ENCODE results near the gene CBX8.
A peak's percentile ranks its signal among the peaks of the same experiment; 100 is the strongest.
"Not testable (repeated sequence)": the region's sequence is repeated elsewhere in the genome, so short reads cannot be mapped to it uniquely, and the experiment has no call there.

The CBX8 gene

GRCh38 chr17:79776376-79777119 lies 20.3 kb downstream of the CBX8 start:
- no peak overlapping the region for H3K27ac ChIP-seq

GRCh38 chr17:79775632-79776031 lies 21.2 kb downstream of the CBX8 start:
- no peak for TF ChIP-seq ZFX (IDR thresholded peaks at IDR 0.05; ENCODE audit: borderline replicate concordance)
- no peak for TF ChIP-seq CTCF (IDR thresholded peaks at IDR 0.05)
- no peak overlapping the region for H3K27ac ChIP-seq

More at GRCh38 chr17:79776376-79777119, 20.3 kb downstream of the CBX8 start:
- no peak for TF ChIP-seq CTCF (IDR thresholded peaks at IDR 0.05)
- no peak for TF ChIP-seq ZFX (IDR thresholded peaks at IDR 0.05; ENCODE audit: borderline replicate concordance)

GRCh38 chr17:79774561-79774975 lies 22.3 kb downstream of the CBX8 start:
- H3K27ac ChIP-seq = no peak overlapping the region
- TF ChIP-seq CTCF (IDR thresholded peaks at IDR 0.05) (no peak), ZFX (IDR thresholded peaks at IDR 0.05; ENCODE audit: borderline replicate concordance) (no peak)

- not testable (repeated sequence) for H3K27ac ChIP-seq
Measured at GRCh38 chr17:79772726-79773125, 24.2 kb downstream of the CBX8 start.

- no peak overlapping the region for H3K27ac ChIP-seq
- TF ChIP-seq ZFX (IDR thresholded peaks at IDR 0.05; ENCODE audit: borderline replicate concordance) = no peak
- TF ChIP-seq CTCF (IDR thresholded peaks at IDR 0.05) = no peak
Measured at GRCh38 chr17:79771276-79771675, 25.6 kb downstream of the CBX8 start.

GRCh38 chr17:79769570-79770506 lies 27.0 kb downstream of the CBX8 start:
- H3K27ac ChIP-seq = 0 out of 2 replicates have a peak overlapping the region, but pooled peaks have one; percentile 27
- TF ChIP-seq CTCF (IDR thresholded peaks at IDR 0.05) (no peak), ZFX (IDR thresholded peaks at IDR 0.05; ENCODE audit: borderline replicate concordance) (no peak)

GRCh38 chr17:79765708-79766107 lies 31.2 kb downstream of the CBX8 start:
- TF ChIP-seq ZFX (IDR thresholded peaks at IDR 0.05; ENCODE audit: borderline replicate concordance) (no peak), CTCF (IDR thresholded peaks at IDR 0.05) (no peak)
- no peak overlapping the region for H3K27ac ChIP-seq

All from 22Rv1 (cell line).